K562 (cell line): ENCODE measurements around the gene TMEM131L. TPM values are rescaled to one million over a fixed set of nuclear protein-coding genes. Genes with fewer than 3 reads are reported as not detected.

Source experiments
- ATAC-seq: fragments of 200-7000 bp; cut with Tn5 transposase; 3 replicates; pipeline ENCODE4 v1.9.1; 2020; ENCODE audit warnings: moderate library complexity
- BruUV-seq: library from RNA; stranded (reverse); fragments of 400-500 nt; replicated peaks from 2 replicates; lab custom pipeline; 2021; lab: Mats Ljungman, UMichigan
- CTCF ChIA-PET: fragments of 300-600 bp; formaldehyde crosslinking; extraction: SDS; loops from one replicate; lab custom pipeline; 2021; ENCODE audit warnings: low intra/inter-chr PET ratio; lab: Yijun Ruan, JAX
- POLR2A ChIA-PET: fragments of 300-600, 350-650 bp; sonication (Branson Sonifier 250); formaldehyde crosslinking; extraction: SDS; loops from one replicate; lab custom pipeline; 2021; ENCODE audit warnings: antibody characterized with exemption, inconsistent platforms; lab: Yijun Ruan, JAX
- DNase-seq, 4 experiments: peaks; one replicate each; pipeline versions ENCODE4 v3.0.0 to v3.0.0-alpha.2; 2011 to 2018; ENCODE audit warnings: low spot score in 3 of 4, mixed read lengths in 3 of 4; ENCODE audit errors: extremely low read depth in 1 of 4
- FAIRE-seq: peaks from 2 replicates; lab custom pipeline; 2011; peaks lifted over from hg19 to GRCh38; lab: Jason Lieb, UNC
- H2AFZ ChIP-seq: 2 replicates; pipeline ENCODE4 v1.6.0; 2011; ENCODE audit warnings: low read depth, low read length, control low read depth, inconsistent platforms
- H3K27ac ChIP-seq: fragments of 200-600 bp; 3 replicates; pipeline ENCODE4 v1.8.0; 2011; ENCODE audit warnings: low read depth, mild to moderate bottlenecking, control low read depth, inconsistent platforms, low read length, moderate library complexity, mixed read lengths; ENCODE audit errors: extremely low read depth
- H3K27me3 ChIP-seq, 2 experiments: fragments of 300-600 bp in 1 of 2; 2 replicates in 1 of 2; 3 replicates in 1 of 2; pipeline versions ENCODE4 v1.6.0 to v1.8.0; 2011; ENCODE audit warnings: inconsistent platforms in 2 of 2, low read length in 2 of 2, mild to moderate bottlenecking in 1 of 2, mixed read lengths in 1 of 2, moderate library complexity in 1 of 2; ENCODE audit not compliant: control insufficient read depth in 2 of 2, insufficient read depth in 2 of 2
- H3K36me3 ChIP-seq: fragments of 300-600 bp; 3 replicates; pipeline ENCODE4 v1.8.0; 2011; ENCODE audit warnings: mild to moderate bottlenecking, low read length, inconsistent platforms; ENCODE audit not compliant: control insufficient read depth, insufficient read depth
- H3K4me1 ChIP-seq, 2 experiments: fragments of 200-600 bp in 1 of 2; replicated peaks in 1 of 2; 2 replicates in 1 of 2; 3 replicates in 1 of 2; pipeline versions ENCODE4 v1.5.1 to v1.8.0; 2011; ENCODE audit warnings: inconsistent platforms in 2 of 2, low read length in 2 of 2, mild to moderate bottlenecking in 1 of 2, mixed read lengths in 1 of 2, moderate library complexity in 1 of 2; ENCODE audit not compliant: control insufficient read depth in 2 of 2, insufficient read depth in 2 of 2
- H3K4me2 ChIP-seq: 2 replicates; pipeline ENCODE4 v1.6.1; 2011; ENCODE audit warnings: low read length, control low read depth, inconsistent platforms, mixed read lengths; ENCODE audit not compliant: insufficient read depth
- H3K4me3 ChIP-seq: fragments of 200-600 bp; sonication (generic), shearing (Covaris generic); 2 replicates; pipeline ENCODE4 v1.5.1; 2016; ENCODE audit warnings: control low read depth, inconsistent platforms
- H3K79me2 ChIP-seq: fragments of 200-600 bp; 3 replicates; pipeline ENCODE4 v1.8.0; 2011; ENCODE audit warnings: low read length, inconsistent platforms; ENCODE audit not compliant: control insufficient read depth, insufficient read depth
- H3K9ac ChIP-seq, 2 experiments: 2 replicates each; pipeline versions ENCODE4 v1.6.0 to v1.6.1; 2011; ENCODE audit warnings: low read depth in 2 of 2, low read length in 2 of 2, control low read depth in 1 of 2, inconsistent platforms in 1 of 2, mild to moderate bottlenecking in 1 of 2, mixed read lengths in 1 of 2; ENCODE audit not compliant: insufficient read depth in 1 of 2
- H3K9me1 ChIP-seq: one replicate; pipeline ENCODE4 v1.6.0; 2011; ENCODE audit warnings: inconsistent platforms, mild to moderate bottlenecking, low read length, moderate library complexity; ENCODE audit not compliant: control insufficient read depth, insufficient read depth
- H3K9me3 ChIP-seq: replicated peaks from 2 replicates; pipeline ENCODE4 v1.5.1; 2011; ENCODE audit warnings: low read depth, low read length, inconsistent platforms; ENCODE audit not compliant: control insufficient read depth, insufficient read depth
- H4K20me1 ChIP-seq: replicated peaks from 2 replicates; pipeline ENCODE4 v1.6.1; 2011; ENCODE audit warnings: low read length, inconsistent platforms, mixed read lengths; ENCODE audit not compliant: control insufficient read depth, insufficient read depth
- RAD51 ChIP-seq: fragments of 450-650 bp; IDR thresholded peaks from 2 replicates; pipeline ENCODE4 v1.7.1; 2016; ENCODE audit warnings: low read depth, mild to moderate bottlenecking, borderline replicate concordance
- TAF9B ChIP-seq: fragments of 450-650 bp; IDR thresholded peaks from 2 replicates; pipeline ENCODE4 v1.6.1; 2018; ENCODE audit warnings: mild to moderate bottlenecking; ENCODE audit not compliant: partially characterized antibody
- USF2 ChIP-seq: sonication (generic); formaldehyde crosslinking; IDR thresholded peaks from 2 replicates; pipeline ENCODE4 v1.5.0; 2020; ENCODE audit warnings: missing genetic modification reagents
- XRCC4 ChIP-seq: IDR thresholded peaks from one replicate; pipeline ENCODE4 v1.6.1; 2011; ENCODE audit not compliant: insufficient read depth, insufficient read length; ENCODE audit errors: extremely low read depth
- ZNF165 ChIP-seq: fragments of 250-450 bp; sonication (Bioruptor Pico); IDR thresholded peaks from 2 replicates; pipeline ENCODE4 v1.4.0; 2020; ENCODE audit warnings: borderline replicate concordance
- WGBS: fragments of 100-300 bp; shearing (Covaris generic); methylation state at CpG from one replicate; pipeline ENCODE4 v1.1.6; 2016; ENCODE audit warnings: low coverage, mixed read lengths; ENCODE audit not compliant: insufficient coverage; ENCODE audit errors: missing lambda C conversion rate; 5-methylcytosine and 5-hydroxymethylcytosine counted together
- in situ Hi-C: fragments of 300-500 bp; cut with MboI; formaldehyde crosslinking; loops from 4 replicates; pipeline ENCODE4 v1.15.0; 2018; ENCODE audit warnings: inconsistent platforms, mixed read lengths
- intact Hi-C: fragments of 100-400 bp; cut with micrococcal nuclease; formaldehyde crosslinking; loops from 2 replicates; pipeline ENCODE4 v1.14.2; 2022
- polyA plus RNA-seq, 8 experiments: library from polyadenylated mRNA; depleted of rRNA in 4 of 8; stranded (reverse) in 5 of 8; unstranded in 3 of 8; fragments of >200 nt; fragmentation: Nextera tagmentation in 2 of 8; fragmentation: Illumina TruSeq in 1 of 8; extraction: Ambion mirVana in 2 of 8; extraction: Trizol in 1 of 8; gene quantifications; 2 replicates each; pipeline versions ENCODE4 v1.2.1 to v1.2.3, GENCODE V29; 2011 to 2014; ENCODE audit warnings: inconsistent platforms in 1 of 8, missing spikeins in 1 of 8
- total RNA-seq, 7 experiments: library from RNA; depleted of rRNA in 6 of 7; stranded (reverse); fragments of >200 nt in 6 of 7; fragmentation: Illumina TruSeq in 2 of 7; extraction: Trizol in 2 of 7; gene quantifications; 2 replicates each; pipeline versions ENCODE4 v1.2.1 to v1.2.3, GENCODE V29; 2011 to 2021; ENCODE audit warnings: low replicate concordance in 1 of 7
- TF ChIP-seq, protein P1 (sequence below): sonication (generic); formaldehyde crosslinking; IDR thresholded peaks from 2 replicates; pipeline ENCODE4 v1.8.0; 2022; ENCODE audit warnings: missing genetic modification reagents, mild to moderate bottlenecking, borderline replicate concordance
- TF ChIP-seq, protein P2 (sequence below): sonication (generic); formaldehyde crosslinking; IDR thresholded peaks from 2 replicates; pipeline ENCODE4 v1.9.0; 2022; ENCODE audit warnings: mild to moderate bottlenecking, missing genetic modification reagents

Gene TMEM131L
- total and polyA plus RNA-seq, 9 of the 15 experiments (the other 6 are each of a cell fraction or from before 2014, with no cell fraction given), result 1.2 to 20.8 (median 12.9) TPM

GRCh38 chr4:153639833-153640802 is 174.0 kb downstream of the TMEM131L start:
- Histone ChIP-seq H3K9me3 (no peaks in the 10 kb centered on the region), H3K4me3 (no peak overlapping the region), H3K27ac (no peak overlapping the region), H3K4me1 (peaks cover 0 to 7% of the 10 kb centered on the region in 2 experiments; a peak in 2 of 5 replicates), H3K79me2 (no peaks in the 10 kb centered on the region), H3K9ac (0 out of 4 replicates have a peak overlapping the region, but pooled peaks of 1 of the 2 experiments have one; percentile 42), H2AFZ (peak overlapping the region; percentile 61), H4K20me1 (no peaks in the 10 kb centered on the region), H3K9me1 (no peaks in the 10 kb centered on the region), H3K27me3 (no peaks in the 10 kb centered on the region), H3K36me3 (peaks cover 19% of the 10 kb centered on the region; the same call in 2 of the 3 replicates), H3K4me2 (no peak overlapping the region; the same call in none of the 2 replicates)
- DNase-seq (no peak), FAIRE-seq (no peak), ATAC-seq (peak; percentile 29)
- ChIA-PET CTCF (no interaction called here), POLR2A (interaction anchor here (1.2 kb wide), 1 partner anchor 291 kb away, joined by 3 read pairs; no protein-coding TSS in a partner anchor)
- in situ Hi-C loops (loop anchor here (10.0 kb wide), 1 partner anchor 785 kb away; no protein-coding TSS in a partner anchor), intact Hi-C loops (loop anchor here (5.0 to 10.0 kb wide), 3 partner anchors 63 to 555 kb away; no protein-coding TSS in a partner anchor)
- BruUV-seq, result no TSS peak
- TF ChIP-seq TAF9B (no peak), USF2 (CRISPR knock-in tag) (peak; percentile 46; the same call in 1 of the 2 replicates), ZNF165 (CRISPR knock-in tag) (no peak), RAD51 (peak; percentile 71), XRCC4 (no peak)
- TF ChIP-seq, protein P1, sequence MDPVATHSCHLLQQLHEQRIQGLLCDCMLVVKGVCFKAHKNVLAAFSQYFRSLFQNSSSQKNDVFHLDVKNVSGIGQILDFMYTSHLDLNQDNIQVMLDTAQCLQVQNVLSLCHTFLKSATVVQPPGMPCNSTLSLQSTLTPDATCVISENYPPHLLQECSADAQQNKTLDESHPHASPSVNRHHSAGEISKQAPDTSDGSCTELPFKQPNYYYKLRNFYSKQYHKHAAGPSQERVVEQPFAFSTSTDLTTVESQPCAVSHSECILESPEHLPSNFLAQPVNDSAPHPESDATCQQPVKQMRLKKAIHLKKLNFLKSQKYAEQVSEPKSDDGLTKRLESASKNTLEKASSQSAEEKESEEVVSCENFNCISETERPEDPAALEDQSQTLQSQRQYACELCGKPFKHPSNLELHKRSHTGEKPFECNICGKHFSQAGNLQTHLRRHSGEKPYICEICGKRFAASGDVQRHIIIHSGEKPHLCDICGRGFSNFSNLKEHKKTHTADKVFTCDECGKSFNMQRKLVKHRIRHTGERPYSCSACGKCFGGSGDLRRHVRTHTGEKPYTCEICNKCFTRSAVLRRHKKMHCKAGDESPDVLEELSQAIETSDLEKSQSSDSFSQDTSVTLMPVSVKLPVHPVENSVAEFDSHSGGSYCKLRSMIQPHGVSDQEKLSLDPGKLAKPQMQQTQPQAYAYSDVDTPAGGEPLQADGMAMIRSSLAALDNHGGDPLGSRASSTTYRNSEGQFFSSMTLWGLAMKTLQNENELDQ (CRISPR knock-in tag), result no peak
- TF ChIP-seq, protein P2, sequence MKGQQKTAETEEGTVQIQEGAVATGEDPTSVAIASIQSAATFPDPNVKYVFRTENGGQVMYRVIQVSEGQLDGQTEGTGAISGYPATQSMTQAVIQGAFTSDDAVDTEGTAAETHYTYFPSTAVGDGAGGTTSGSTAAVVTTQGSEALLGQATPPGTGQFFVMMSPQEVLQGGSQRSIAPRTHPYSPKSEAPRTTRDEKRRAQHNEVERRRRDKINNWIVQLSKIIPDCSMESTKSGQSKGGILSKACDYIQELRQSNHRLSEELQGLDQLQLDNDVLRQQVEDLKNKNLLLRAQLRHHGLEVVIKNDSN, result peak; percentile 55
- WGBS, result 46% methylated on average over 18 of the region's 23 CpGs
